Skeletal muscle cell (primary cell): Measurements from ENCODE around the gene RFT1.

ENCODE experiments used
- DNase-seq: peaks from one replicate; pipeline ENCODE4 v3.0.0-alpha.2; 2010; ENCODE audit warnings: low read depth
- H3K4me3 ChIP-seq: 2 replicates; pipeline ENCODE4 v1.5.1; 2011; ENCODE audit warnings: low read depth, mild to moderate bottlenecking, control low read depth, low read length, moderate library complexity

Gene RFT1

DNA sequence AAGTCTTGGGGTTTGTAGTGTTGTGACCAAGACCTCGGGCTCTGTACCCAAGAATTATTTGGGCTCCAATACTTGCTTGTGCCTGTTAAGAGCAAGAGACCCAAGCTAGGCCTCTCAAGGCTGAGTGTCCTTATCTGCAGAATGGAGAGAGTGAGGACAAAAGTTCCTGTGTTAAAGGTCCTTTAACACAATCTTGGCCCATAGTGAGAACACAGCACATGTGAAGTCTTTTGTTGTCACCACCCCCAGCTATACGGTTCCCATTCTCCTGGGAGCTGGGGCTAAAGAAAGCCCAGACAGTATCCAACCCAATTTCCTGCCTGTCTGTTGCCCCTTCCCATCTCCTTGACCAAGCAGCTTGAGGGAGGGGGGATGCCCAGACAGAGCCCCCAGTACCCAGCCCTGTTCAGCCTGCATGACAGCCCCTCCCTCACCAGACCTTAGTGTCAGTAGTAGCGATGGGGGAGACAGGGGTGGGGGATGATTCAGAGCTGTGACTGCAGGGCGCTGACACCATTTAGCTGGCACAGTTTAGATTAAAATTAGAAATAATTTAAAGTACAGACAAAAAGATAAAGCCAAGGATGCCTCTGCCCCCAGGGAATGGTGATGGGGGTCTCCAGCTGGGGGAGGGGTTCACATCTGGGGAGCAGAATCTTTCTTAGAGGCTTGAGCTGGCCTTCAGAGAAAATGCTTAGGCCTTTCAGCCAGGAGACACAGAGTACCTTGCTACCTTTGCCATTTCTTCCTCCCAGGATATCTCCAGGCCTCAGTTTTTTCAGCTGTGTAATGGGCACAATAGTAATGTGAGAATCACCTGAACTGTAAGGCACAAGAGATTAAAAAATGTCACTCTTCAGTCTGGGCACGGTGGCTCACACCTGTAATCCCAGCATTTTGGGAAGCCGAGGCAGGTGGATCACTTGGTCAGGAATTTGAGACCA, 33.5 kb upstream of the RFT1 start:
- no peak for DNase-seq
- H3K4me3 ChIP-seq = no peak overlapping the region

DNA sequence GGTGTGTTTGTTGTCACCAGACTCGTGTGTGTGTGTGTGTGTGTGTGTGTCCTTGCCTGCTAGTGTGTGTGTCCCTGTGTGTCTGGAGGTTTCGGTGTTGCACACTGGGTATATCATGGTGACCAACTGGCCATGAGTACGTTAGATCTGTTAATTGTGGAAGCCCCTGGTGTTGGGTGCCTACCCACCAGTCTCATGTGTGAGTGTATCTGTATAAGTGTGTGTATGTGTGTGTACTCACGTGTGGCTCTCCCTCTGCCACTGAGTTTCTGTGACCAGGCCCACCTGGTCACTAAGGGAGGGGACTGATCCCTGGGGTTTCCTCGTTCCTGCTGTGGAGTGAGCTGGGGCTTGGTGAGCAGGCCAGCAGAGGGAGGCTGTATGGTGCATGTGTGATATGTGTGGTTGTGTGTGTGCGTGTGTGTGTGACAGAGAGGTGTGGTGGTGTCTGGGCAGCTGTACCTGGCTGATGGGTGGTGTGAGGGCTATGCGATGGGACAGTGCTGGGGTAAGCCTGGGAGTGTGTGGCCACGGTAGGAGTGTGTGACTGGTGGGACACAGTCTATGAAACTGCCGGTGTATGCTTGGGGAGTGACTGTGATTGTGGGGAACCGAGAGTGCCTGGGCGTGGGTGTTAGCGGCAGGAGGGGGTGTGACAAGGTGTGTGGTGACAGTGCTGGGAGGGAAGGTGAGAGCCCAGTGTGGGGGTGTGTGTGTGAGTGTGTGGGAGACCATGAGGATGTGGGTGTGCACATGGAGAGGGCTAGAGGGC, 32.6 kb upstream of the RFT1 start:
- peak overlapping the region; percentile 91 for H3K4me3 ChIP-seq

DNA sequence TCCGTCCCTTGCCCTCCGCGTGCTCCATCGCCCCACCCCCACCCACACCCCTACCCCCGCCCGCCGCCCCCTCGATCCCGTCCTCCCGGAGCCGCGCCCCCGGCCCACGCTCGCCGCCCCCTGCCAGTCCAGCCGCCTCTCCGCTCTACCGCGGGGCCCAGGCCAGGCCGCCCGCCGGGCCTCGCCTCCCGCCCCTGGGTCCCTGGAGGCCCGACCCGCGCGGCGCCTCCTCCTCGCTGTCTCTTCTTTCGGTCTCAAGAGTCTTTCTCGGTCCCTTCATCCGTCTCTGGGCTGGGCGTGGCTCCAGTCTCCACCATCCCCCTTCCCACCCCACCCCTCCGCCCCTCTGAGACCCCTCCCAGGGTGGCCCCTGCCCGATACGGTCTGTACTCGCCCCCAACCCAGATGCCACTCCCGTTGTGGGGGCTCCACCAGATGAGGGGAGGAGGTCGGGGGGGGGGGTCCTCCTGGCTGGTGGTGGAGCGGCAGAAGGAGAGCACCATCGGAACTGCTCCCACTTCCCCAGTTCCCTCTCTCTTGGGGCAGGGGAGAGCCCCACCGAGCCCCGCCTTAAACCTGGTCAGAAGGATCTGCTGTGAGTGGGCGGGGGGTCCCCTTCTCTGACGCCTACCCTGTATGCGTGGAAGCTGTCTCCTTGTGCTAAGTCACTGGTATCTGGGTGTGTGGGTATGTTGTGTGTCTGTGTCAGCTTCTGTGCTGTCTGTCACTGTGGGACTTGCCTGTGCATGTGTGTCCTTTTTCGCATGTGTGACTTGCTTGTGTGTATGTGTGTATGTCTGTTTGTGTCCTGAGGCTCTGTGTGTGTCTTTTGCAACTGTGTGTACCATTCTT, 31.8 kb upstream of the RFT1 start:
- no peak for DNase-seq
- peak overlapping the region; percentile 91 for H3K4me3 ChIP-seq

More for the DNA sequence above, 32.6 kb upstream of the RFT1 start:
- DNase-seq = no peak

- no peak for DNase-seq
- H3K4me3 ChIP-seq = peak overlapping the region; percentile 91
These were observed 31.2 kb upstream of the RFT1 start for GRCh38 chr3:53161450-53161819.

- H3K4me3 ChIP-seq = peak within 1 kb of the TSS; percentile 91
- DNase-seq = peak; percentile 43
These were observed 30.6 kb upstream of the RFT1 start, which contains the start of gene PRKCD for GRCh38 chr3:53160660-53161449. Gene PRKCD, plus strand, starts transcription at chr3:53161209. Its CDS starts 17,214 bp downstream, at chr3:53178423.

GRCh38 chr3:53160061-53160659, 29.9 kb upstream of the RFT1 start:
- H3K4me3 ChIP-seq = peak overlapping the region; percentile 91
- DNase-seq = no peak

DNA sequence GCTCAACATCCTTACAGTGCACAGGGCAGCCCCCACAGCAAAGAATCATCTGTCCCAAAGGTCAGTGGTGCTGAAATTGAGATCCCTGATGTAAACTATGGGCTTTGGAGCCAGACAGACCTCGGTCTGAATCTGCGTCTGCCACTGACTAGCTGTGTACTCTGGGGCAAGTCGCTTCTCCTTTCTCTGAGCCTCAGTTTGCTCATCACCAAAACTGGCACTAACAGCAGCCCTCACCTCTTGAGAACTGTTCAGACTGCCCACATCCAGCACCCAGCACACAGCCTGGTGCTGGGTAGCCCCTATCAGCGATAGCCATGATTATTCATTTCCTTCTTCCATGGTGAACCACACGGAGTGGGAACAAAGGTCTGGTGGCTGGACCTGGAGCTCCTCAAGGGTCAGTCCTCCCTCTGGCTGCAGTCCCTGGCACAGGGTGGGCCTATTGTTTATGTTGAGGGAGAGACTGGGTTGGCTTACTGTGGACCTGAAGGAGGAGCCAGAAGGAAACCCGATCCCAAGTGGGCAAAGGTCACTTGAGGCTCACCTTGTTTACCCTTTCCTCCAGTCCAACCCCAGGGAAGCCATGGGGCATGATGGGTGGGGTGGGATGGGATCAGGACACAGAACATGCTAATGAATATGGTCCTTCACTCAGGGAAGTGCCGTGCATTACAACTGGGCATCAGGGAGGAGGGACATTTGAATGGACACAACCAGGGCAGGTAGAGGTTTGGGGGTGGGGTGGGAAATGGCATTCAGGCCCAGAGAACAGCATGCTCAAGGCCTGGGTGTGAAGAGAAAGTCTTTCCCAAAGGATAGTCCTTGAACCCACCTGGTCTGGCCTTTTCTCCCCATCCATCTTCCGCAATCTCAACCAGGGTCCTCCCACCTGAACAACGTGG, 29.2 kb upstream of the RFT1 start:
- no peak overlapping the region for H3K4me3 ChIP-seq
- no peak for DNase-seq

GRCh38 chr3:53158765-53159155, 28.5 kb upstream of the RFT1 start:
- no peak for DNase-seq

GRCh38 chr3:53157974-53158580, 27.8 kb upstream of the RFT1 start:
- no peak overlapping the region for H3K4me3 ChIP-seq
- DNase-seq = no peak

More at GRCh38 chr3:53158765-53159155, 28.5 kb upstream of the RFT1 start:
- H3K4me3 ChIP-seq = no peak overlapping the region

DNA sequence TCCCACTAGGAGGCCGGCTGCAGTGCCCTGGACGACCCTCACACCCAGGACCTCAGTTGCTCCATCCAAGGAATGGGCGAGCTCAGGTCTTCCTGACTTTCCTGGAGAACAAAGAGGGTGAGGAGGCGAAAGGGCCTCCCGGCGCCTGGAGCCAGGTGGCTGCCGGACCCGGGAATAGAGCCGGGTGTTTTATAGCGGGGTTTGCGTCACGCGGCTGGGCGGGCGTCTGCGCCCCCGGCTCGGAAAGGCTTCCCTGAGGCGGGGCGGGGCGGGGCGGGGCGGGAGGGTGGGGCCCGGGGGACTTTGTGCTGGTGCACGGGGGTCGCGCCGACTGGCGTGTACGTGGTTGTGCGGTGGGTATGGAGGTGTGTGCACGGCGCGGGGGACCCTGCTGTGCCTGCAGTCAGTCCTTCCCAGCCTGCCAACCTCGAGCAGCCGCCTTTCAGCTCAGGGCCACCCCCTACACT, 26.2 kb upstream of the RFT1 start:
- no peak for DNase-seq
- no peak overlapping the region for H3K4me3 ChIP-seq

GRCh38 chr3:53155760-53156159, 25.5 kb upstream of the RFT1 start:
- no peak overlapping the region for H3K4me3 ChIP-seq
- DNase-seq = no peak

DNA sequence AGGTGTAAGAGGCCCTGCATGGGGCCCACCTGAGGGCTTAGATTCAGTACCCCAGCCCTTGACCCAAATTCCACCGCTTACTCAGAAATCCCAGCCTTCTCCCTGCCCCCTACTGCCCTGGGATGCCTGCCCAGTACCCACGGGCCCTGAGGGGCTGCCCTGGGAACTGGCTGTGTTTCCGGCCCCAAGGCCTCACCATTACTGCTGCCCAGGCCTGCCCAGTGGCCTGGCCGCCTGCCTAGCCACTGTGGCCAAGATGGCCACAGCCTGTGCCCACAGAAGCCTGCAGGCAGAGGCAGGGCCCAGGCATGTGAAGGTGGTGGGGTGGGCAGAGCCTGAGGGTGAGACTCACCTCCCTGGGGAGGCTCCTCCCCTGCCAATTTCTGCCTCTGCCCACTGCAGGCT, 24.6 kb upstream of the RFT1 start:
- DNase-seq = no peak
- no peak overlapping the region for H3K4me3 ChIP-seq

GRCh38 chr3:53153980-53154379, 23.7 kb upstream of the RFT1 start:
- H3K4me3 ChIP-seq = no peak overlapping the region
- no peak for DNase-seq

- H3K4me3 ChIP-seq = no peak overlapping the region
- DNase-seq = no peak
These were observed 23.1 kb upstream of the RFT1 start for GRCh38 chr3:53153264-53153823.

- no peak overlapping the region for H3K4me3 ChIP-seq
- DNase-seq = no peak
These were observed 21.8 kb upstream of the RFT1 start for GRCh38 chr3:53151870-53152660.

GRCh38 chr3:53151465-53151864, 21.2 kb upstream of the RFT1 start:
- no peak for DNase-seq
- no peak overlapping the region for H3K4me3 ChIP-seq
